MCF 10A (cell line): ENCODE measurements around the gene LSR. TPM values are rescaled to one million over a fixed set of nuclear protein-coding genes. Genes with fewer than 3 reads are reported as not detected.

Experiments
- BruUV-seq: library from RNA; stranded (reverse); fragments of 400-500 nt; replicated peaks from 2 replicates; lab custom pipeline; 2021; lab: Mats Ljungman, UMichigan
- CTCF ChIA-PET: fragments of 300-600 bp; sonication (Branson Sonifier 250); formaldehyde crosslinking; extraction: SDS; loops from one replicate; lab custom pipeline; 2021; ENCODE audit warnings: antibody characterized with exemption, inconsistent platforms; lab: Yijun Ruan, JAX
- POLR2A ChIA-PET: fragments of 300-600, 350-650 bp; sonication (Branson Sonifier 250); formaldehyde crosslinking; extraction: SDS; loops from one replicate; lab custom pipeline; 2020; ENCODE audit warnings: antibody characterized with exemption, inconsistent platforms; lab: Yijun Ruan, JAX
- DNase-seq: peaks from one replicate; pipeline ENCODE4 v3.0.0-alpha.2; 2018; ENCODE audit not compliant: unreplicated experiment
- H3K27ac Mint-ChIP-seq: one replicate; pipeline ENCODE4 v1.8.0; 2022; ENCODE audit warnings: mild to moderate bottlenecking, low read depth, mixed read lengths; ENCODE audit not compliant: unreplicated experiment
- H3K27me3 Mint-ChIP-seq: one replicate; pipeline ENCODE4 v1.8.0; 2022; ENCODE audit warnings: mixed read lengths; ENCODE audit not compliant: insufficient read depth, unreplicated experiment
- H3K36me3 Mint-ChIP-seq: one replicate; pipeline ENCODE4 v1.8.0; 2022; ENCODE audit warnings: mild to moderate bottlenecking, moderate library complexity, mixed read lengths; ENCODE audit not compliant: insufficient read depth, unreplicated experiment
- H3K4me1 Mint-ChIP-seq: one replicate; pipeline ENCODE4 v1.8.0; 2022; ENCODE audit warnings: mixed read lengths; ENCODE audit not compliant: insufficient read depth, unreplicated experiment
- H3K4me3 Mint-ChIP-seq: one replicate; pipeline ENCODE4 v1.8.0; 2022; ENCODE audit warnings: mild to moderate bottlenecking, moderate library complexity, mixed read lengths; ENCODE audit not compliant: unreplicated experiment
- H3K9me3 Mint-ChIP-seq: one replicate; pipeline ENCODE4 v1.8.0; 2022; ENCODE audit warnings: mixed read lengths; ENCODE audit not compliant: unreplicated experiment
- CTCF ChIP-seq: fragments of 200-600 bp; IDR thresholded peaks from one replicate; pipeline ENCODE4 v1.8.0; 2022; ENCODE audit warnings: antibody characterized with exemption, mild to moderate bottlenecking; ENCODE audit not compliant: unreplicated experiment
- intact Hi-C: fragments of 100-400 bp; cut with micrococcal nuclease; formaldehyde crosslinking; loops from 2 replicates; pipeline ENCODE4 v1.14.1; 2022
- total RNA-seq: library from RNA; stranded (reverse); gene quantifications from 2 replicates; pipeline ENCODE4 v1.2.3, GENCODE V29; 2022

The LSR gene
- total RNA-seq, 1 experiment from 2014 or later, result 64.1 TPM

- H3K9me3 Mint-ChIP-seq, result no peaks in the 10 kb centered on the region
- no peak for DNase-seq
- peaks cover 47% of the 10 kb centered on the region for H3K27me3 Mint-ChIP-seq
- no TSS peak for BruUV-seq
- intact Hi-C loops, result no loop called here
- CTCF ChIA-PET, result no interaction called here
- POLR2A ChIA-PET, result interaction anchor here (1.0 kb wide), 1 partner anchor 12 kb away, joined by 3 read pairs; the partner anchor contains the start of gene HAMP
- H3K4me1 Mint-ChIP-seq, result no peaks in the 10 kb centered on the region
- no peaks in the 10 kb centered on the region for H3K36me3 Mint-ChIP-seq
- no peak for TF ChIP-seq CTCF
- H3K4me3 Mint-ChIP-seq, result no peak overlapping the region
- H3K27ac Mint-ChIP-seq, result no peak overlapping the region
These were observed 45.5 kb downstream of the LSR start for GRCh38 chr19:35294328-35294727.

GRCh38 chr19:35294859-35295791, 46.3 kb downstream of the LSR start:
- BruUV-seq, result no TSS peak
- no peaks in the 10 kb centered on the region for H3K9me3 Mint-ChIP-seq
- H3K4me3 Mint-ChIP-seq, result no peak overlapping the region
- H3K4me1 Mint-ChIP-seq, result no peaks in the 10 kb centered on the region
- DNase-seq, result no peak
- no peaks in the 10 kb centered on the region for H3K36me3 Mint-ChIP-seq
- CTCF ChIA-PET, result interaction anchor here (0.6 to 0.9 kb wide), 2 partner anchors 58 to 111 kb away, joined by 3 to 4 read pairs; no protein-coding TSS in a partner anchor
- intact Hi-C loops, result no loop called here
- no peak overlapping the region for H3K27ac Mint-ChIP-seq
- peaks cover 46% of the 10 kb centered on the region for H3K27me3 Mint-ChIP-seq
- POLR2A ChIA-PET, result no interaction called here
- TF ChIP-seq CTCF, result no peak

GRCh38 chr19:35295792-35296462, 47.1 kb downstream of the LSR start:
- ChIA-PET POLR2A (no interaction called here), CTCF (interaction anchor here (0.6 to 0.9 kb wide), 2 partner anchors 58 to 110 kb away, joined by 3 to 4 read pairs; no protein-coding TSS in a partner anchor)
- no peaks in the 10 kb centered on the region for H3K4me1 Mint-ChIP-seq
- no peaks in the 10 kb centered on the region for H3K36me3 Mint-ChIP-seq
- intact Hi-C loops, result no loop called here
- no peak for DNase-seq
- peaks cover 38% of the 10 kb centered on the region for H3K27me3 Mint-ChIP-seq
- TF ChIP-seq CTCF, result no peak
- no TSS peak for BruUV-seq
- H3K9me3 Mint-ChIP-seq, result no peaks in the 10 kb centered on the region
- no peak overlapping the region for H3K27ac Mint-ChIP-seq
- no peak overlapping the region for H3K4me3 Mint-ChIP-seq
